Measurements from ENCODE around the gene SCAMP1. TPM values are rescaled to one million over a fixed set of nuclear protein-coding genes. Genes with fewer than 3 reads are reported as not detected.
"Not testable (repeated sequence)": the region's sequence is repeated elsewhere in the genome, so short reads cannot be mapped to it uniquely, and the experiment has no call there.

The SCAMP1 gene
- total RNA-seq, 1 donor: 56.3 TPM

GRCh38 chr5:78373231-78373630, 12.8 kb downstream of the SCAMP1 start:
- DNase-seq (ENCODE audit: low read depth): no peak
- TF ChIP-seq CTCF (IDR thresholded peaks at IDR 0.05; ENCODE audit: insufficient read depth, low read length): no peak
- H3K4me3 ChIP-seq (ENCODE audit: low read depth, low read length): no peak overlapping the region

- DNase-seq (ENCODE audit: low read depth): no peak
- TF ChIP-seq CTCF (IDR thresholded peaks at IDR 0.05; ENCODE audit: insufficient read depth, low read length): no peak
Measured at GRCh38 chr5:78376315-78376714, 15.9 kb downstream of the SCAMP1 start.

GRCh38 chr5:78377056-78377717, 16.8 kb downstream of the SCAMP1 start:
- TF ChIP-seq CTCF (IDR thresholded peaks at IDR 0.05; ENCODE audit: insufficient read depth, low read length): no peak
- peak; percentile 80 for DNase-seq (ENCODE audit: low read depth)
- H3K4me3 ChIP-seq (ENCODE audit: low read depth, low read length): no peak overlapping the region

More at GRCh38 chr5:78376315-78376714, 15.9 kb downstream of the SCAMP1 start:
- no peak overlapping the region for H3K4me3 ChIP-seq (ENCODE audit: low read depth, low read length)

- no peak for TF ChIP-seq CTCF (IDR thresholded peaks at IDR 0.05; ENCODE audit: insufficient read depth, low read length)
- no peak for DNase-seq (ENCODE audit: low read depth)
- H3K4me3 ChIP-seq (ENCODE audit: low read depth, low read length): no peak overlapping the region
Measured at GRCh38 chr5:78377718-78378105, 17.3 kb downstream of the SCAMP1 start.

- no peak overlapping the region for H3K4me3 ChIP-seq (ENCODE audit: low read depth, low read length)
- TF ChIP-seq CTCF (IDR thresholded peaks at IDR 0.05; ENCODE audit: insufficient read depth, low read length): no peak
- no peak for DNase-seq (ENCODE audit: low read depth)
Measured at GRCh38 chr5:78387468-78388153, 27.2 kb downstream of the SCAMP1 start.

GRCh38 chr5:78391357-78391756, 30.9 kb downstream of the SCAMP1 start:
- H3K4me3 ChIP-seq (ENCODE audit: low read depth, low read length); DNase-seq (ENCODE audit: low read depth): not testable (repeated sequence)

GRCh38 chr5:78397831-78398230, 37.4 kb downstream of the SCAMP1 start:
- H3K4me3 ChIP-seq (ENCODE audit: low read depth, low read length): no peak overlapping the region
- DNase-seq (ENCODE audit: low read depth): no peak
- TF ChIP-seq CTCF (IDR thresholded peaks at IDR 0.05; ENCODE audit: insufficient read depth, low read length): no peak
